ENCODE data around the gene LRRC18.

LRRC18 gene

GRCh38 chr10:48934672-48935501 is 4.8 kb downstream of the LRRC18 start:
- no peak overlapping the region for H3K4me3 ChIP-seq (ENCODE audit: low read depth, low read length)
- no peak for TF ChIP-seq POLR2A (IDR thresholded peaks at IDR 0.05; ENCODE audit: extremely low read depth, insufficient read length)
- TF ChIP-seq MYC (IDR thresholded peaks at IDR 0.05; ENCODE audit: low read depth, low read length): no peak
- no peak for TF ChIP-seq CTCF (IDR thresholded peaks at IDR 0.05; ENCODE audit: low read depth, low read length)
- TF ChIP-seq MAX (IDR thresholded peaks at IDR 0.05; ENCODE audit: low read depth, low read length): no peak
- DNase-seq (ENCODE audit: low read depth): no peak

- H3K4me3 ChIP-seq (ENCODE audit: low read depth, low read length): no peak overlapping the region
- DNase-seq (ENCODE audit: low read depth): no peak
- TF ChIP-seq CTCF (IDR thresholded peaks at IDR 0.05; ENCODE audit: low read depth, low read length) (no peak), MAX (IDR thresholded peaks at IDR 0.05; ENCODE audit: low read depth, low read length) (no peak), MYC (IDR thresholded peaks at IDR 0.05; ENCODE audit: low read depth, low read length) (no peak), POLR2A (IDR thresholded peaks at IDR 0.05; ENCODE audit: extremely low read depth, insufficient read length) (no peak)
Observed at GRCh38 chr10:48932831-48933664, 6.6 kb downstream of the LRRC18 start.

GRCh38 chr10:48931188-48931587 is 8.5 kb downstream of the LRRC18 start:
- DNase-seq (ENCODE audit: low read depth): peak; percentile 58
- no peak overlapping the region for H3K4me3 ChIP-seq (ENCODE audit: low read depth, low read length)
- TF ChIP-seq POLR2A (IDR thresholded peaks at IDR 0.05; ENCODE audit: extremely low read depth, insufficient read length) (no peak), CTCF (IDR thresholded peaks at IDR 0.05; ENCODE audit: low read depth, low read length) (no peak), MAX (IDR thresholded peaks at IDR 0.05; ENCODE audit: low read depth, low read length) (peak; percentile 91), MYC (IDR thresholded peaks at IDR 0.05; ENCODE audit: low read depth, low read length) (peak; percentile 70)

- TF ChIP-seq MAX (IDR thresholded peaks at IDR 0.05; ENCODE audit: low read depth, low read length) (no peak), POLR2A (IDR thresholded peaks at IDR 0.05; ENCODE audit: extremely low read depth, insufficient read length) (no peak), CTCF (IDR thresholded peaks at IDR 0.05; ENCODE audit: low read depth, low read length) (no peak), MYC (IDR thresholded peaks at IDR 0.05; ENCODE audit: low read depth, low read length) (no peak)
- DNase-seq (ENCODE audit: low read depth): no peak
- no peak overlapping the region for H3K4me3 ChIP-seq (ENCODE audit: low read depth, low read length)
Observed at GRCh38 chr10:48929413-48929990, 10.1 kb downstream of the LRRC18 start.

GRCh38 chr10:48926764-48927540 is 12.7 kb downstream of the LRRC18 start:
- TF ChIP-seq CTCF (IDR thresholded peaks at IDR 0.05; ENCODE audit: low read depth, low read length): no peak
- no peak for TF ChIP-seq POLR2A (IDR thresholded peaks at IDR 0.05; ENCODE audit: extremely low read depth, insufficient read length)
- no peak for TF ChIP-seq MAX (IDR thresholded peaks at IDR 0.05; ENCODE audit: low read depth, low read length)
- TF ChIP-seq MYC (IDR thresholded peaks at IDR 0.05; ENCODE audit: low read depth, low read length): no peak
- peak; percentile 11 for DNase-seq (ENCODE audit: low read depth)
- H3K4me3 ChIP-seq (ENCODE audit: low read depth, low read length): no peak overlapping the region

All from NB4 (cell line).